HepG2 (cell line): ENCODE data around the gene LIMA1. TPM values are rescaled to one million over a fixed set of nuclear protein-coding genes. Genes with fewer than 3 reads are reported as not detected.

Experiments used
- ADNP ChIP-seq: sonication (generic); formaldehyde crosslinking; IDR thresholded peaks from 2 replicates; pipeline ENCODE4 v1.4.0; 2020; ENCODE audit warnings: missing genetic modification reagents
- ATAD3A ChIP-seq: sonication (generic); formaldehyde crosslinking; IDR thresholded peaks from 2 replicates; pipeline ENCODE4 v1.4.0; 2020; ENCODE audit warnings: missing genetic modification reagents
- FOXM1 ChIP-seq: sonication (generic); formaldehyde crosslinking; IDR thresholded peaks from 2 replicates; pipeline ENCODE4 v1.5.0; 2020; ENCODE audit warnings: missing genetic modification reagents
- HBP1 ChIP-seq: IDR thresholded peaks from 2 replicates; pipeline ENCODE4 v1.6.1; 2016; ENCODE audit warnings: low read depth, control low read depth
- HDAC1 ChIP-seq: sonication (generic); formaldehyde crosslinking; IDR thresholded peaks from 2 replicates; pipeline ENCODE4 v1.5.1; 2020; ENCODE audit warnings: mild to moderate bottlenecking, missing genetic modification reagents
- NCOA5 ChIP-seq: sonication (generic); formaldehyde crosslinking; IDR thresholded peaks from 2 replicates; pipeline ENCODE4 v1.4.0; 2020; ENCODE audit warnings: missing genetic modification reagents
- NFE2L2 ChIP-seq: fragments of 150-350 bp; IDR thresholded peaks from 2 replicates; pipeline ENCODE4 v1.6.1; 2014; ENCODE audit warnings: low read length
- NR2F6 ChIP-seq, 2 experiments: IDR thresholded peaks; 2 replicates each; pipeline ENCODE4 v1.6.1; 2016; ENCODE audit warnings: antibody characterized with exemption in 1 of 2, mild to moderate bottlenecking in 1 of 2
- PAWR ChIP-seq: sonication (generic); formaldehyde crosslinking; IDR thresholded peaks from 2 replicates; pipeline ENCODE4 v1.4.0; 2020; ENCODE audit warnings: missing genetic modification reagents, mild to moderate bottlenecking, borderline replicate concordance
- PAXIP1 ChIP-seq: sonication (generic); formaldehyde crosslinking; conservative IDR thresholded peaks from 2 replicates; pipeline ENCODE4 v1.4.0; 2020; ENCODE audit warnings: mild to moderate bottlenecking, missing genetic modification reagents, moderate library complexity
- RFX3 ChIP-seq: IDR thresholded peaks from 2 replicates; pipeline ENCODE4 v1.6.1; 2016; ENCODE audit warnings: missing biosample characterization, missing genetic modification reagents
- RFX5 ChIP-seq: IDR thresholded peaks from 2 replicates; pipeline ENCODE4 v1.6.1; 2011; ENCODE audit warnings: low read depth, low read length, improper control_type of control experiment
- RXRA ChIP-seq: sonication (generic); formaldehyde crosslinking; IDR thresholded peaks from 2 replicates; pipeline ENCODE4 v1.5.1; 2020; ENCODE audit warnings: missing genetic modification reagents
- SMYD3 ChIP-seq: sonication (generic); formaldehyde crosslinking; IDR thresholded peaks from 2 replicates; pipeline ENCODE4 v1.8.1; 2023; ENCODE audit warnings: mild to moderate bottlenecking, missing genetic modification reagents
- TAF1 ChIP-seq: sonication (generic); formaldehyde crosslinking; IDR thresholded peaks from 2 replicates; pipeline ENCODE4 v1.4.0; 2020; ENCODE audit warnings: missing genetic modification reagents
- TFDP1 ChIP-seq: IDR thresholded peaks from 2 replicates; pipeline ENCODE4 v1.6.1; 2016; ENCODE audit warnings: missing compliant biosample characterization, missing genetic modification reagents, borderline replicate concordance
- ZBTB7A ChIP-seq: sonication (generic); formaldehyde crosslinking; IDR thresholded peaks from 2 replicates; pipeline ENCODE4 v1.8.0; 2022; ENCODE audit warnings: mild to moderate bottlenecking, missing genetic modification reagents
- ZFAT ChIP-seq: sonication (generic); formaldehyde crosslinking; conservative IDR thresholded peaks from 2 replicates; pipeline ENCODE4 v1.8.1; 2023; ENCODE audit warnings: missing genetic modification reagents, inconsistent platforms
- ZFP82 ChIP-seq: sonication (generic); formaldehyde crosslinking; IDR thresholded peaks from 2 replicates; pipeline ENCODE4 v1.5.1; 2020; ENCODE audit warnings: mild to moderate bottlenecking, missing genetic modification reagents, borderline replicate concordance
- ZFY ChIP-seq: sonication (generic); formaldehyde crosslinking; IDR thresholded peaks from 2 replicates; pipeline ENCODE4 v1.4.0; 2020; ENCODE audit warnings: missing genetic modification reagents
- ZNF232 ChIP-seq: sonication (generic); formaldehyde crosslinking; IDR thresholded peaks from 2 replicates; pipeline ENCODE4 v1.4.0; 2020; ENCODE audit warnings: missing genetic modification reagents, borderline replicate concordance
- ZNF460 ChIP-seq: sonication (generic); formaldehyde crosslinking; IDR thresholded peaks from 2 replicates; pipeline ENCODE4 v1.5.1; 2020; ENCODE audit warnings: missing genetic modification reagents, mild to moderate bottlenecking, borderline replicate concordance
- ZNF672 ChIP-seq: sonication (generic); formaldehyde crosslinking; IDR thresholded peaks from 2 replicates; pipeline ENCODE4 v1.8.1; 2022; ENCODE audit warnings: missing genetic modification reagents
- ZNF737 ChIP-seq: sonication (generic); formaldehyde crosslinking; IDR thresholded peaks from 2 replicates; pipeline ENCODE4 v1.5.0; 2020; ENCODE audit warnings: missing genetic modification reagents, mild to moderate bottlenecking, borderline replicate concordance
- ZNF772 ChIP-seq: sonication (generic); formaldehyde crosslinking; IDR thresholded peaks from 2 replicates; pipeline ENCODE4 v1.5.0; 2020; ENCODE audit warnings: mild to moderate bottlenecking, missing genetic modification reagents
- ZSCAN29 ChIP-seq: sonication (generic); formaldehyde crosslinking; conservative IDR thresholded peaks from 2 replicates; pipeline ENCODE4 v1.4.0; 2020; ENCODE audit warnings: mild to moderate bottlenecking, missing genetic modification reagents
- polyA plus RNA-seq, 8 experiments: library from polyadenylated mRNA; depleted of rRNA in 3 of 8; stranded (reverse) in 7 of 8; unstranded in 1 of 8; fragments of >200 nt; fragmentation: Illumina TruSeq in 4 of 8; extraction: Trizol in 4 of 8; gene quantifications; 2 replicates each; pipeline versions ENCODE4 v1.2.1 to v1.2.3, GENCODE V29; 2011 to 2016; ENCODE audit warnings: low read depth in 4 of 8, missing spikeins in 1 of 8, mixed read lengths in 1 of 8; ENCODE audit not compliant: insufficient read depth in 1 of 8
- total RNA-seq, 5 experiments: library from RNA; depleted of rRNA; stranded (reverse); fragments of >200 nt; fragmentation: Illumina TruSeq; extraction: Trizol; gene quantifications; 2 replicates each; pipeline ENCODE4 v1.2.3, GENCODE V29; 2016; ENCODE audit warnings: low read depth in 1 of 5

LIMA1 gene
- total and polyA plus RNA-seq, 2 of the 13 experiments (the other 11 are each of a cell fraction or from before 2014, with no cell fraction given): 13.0 to 19.8 TPM

- no peak for TF ChIP-seq NFE2L2
- no peak for TF ChIP-seq RFX5
- no peak for TF ChIP-seq NR2F6 (IDR thresholded peaks at IDR 0.05)
- no peak for TF ChIP-seq NR2F6 (CRISPR knock-in tag; IDR thresholded peaks at IDR 0.05)
- TF ChIP-seq SMYD3: peak; percentile 36; the same call in 1 of the 2 replicates
- no peak for TF ChIP-seq RFX3 (CRISPR knock-in tag)
- no peak for TF ChIP-seq TFDP1 (CRISPR knock-in tag)
- no peak for TF ChIP-seq FOXM1 (CRISPR knock-in tag)
- no peak for TF ChIP-seq PAWR
- TF ChIP-seq RXRA: no peak; the same call in 1 of the 2 replicates
- TF ChIP-seq ZNF460 (CRISPR knock-in tag): no peak
- no peak for TF ChIP-seq ATAD3A (CRISPR knock-in tag)
- no peak for TF ChIP-seq ZFAT (CRISPR knock-in tag)
- TF ChIP-seq HBP1 (CRISPR knock-in tag): no peak
- no peak for TF ChIP-seq ZFP82
- no peak for TF ChIP-seq NCOA5 (CRISPR knock-in tag)
- no peak for TF ChIP-seq ZNF772
- no peak for TF ChIP-seq ZNF672
- TF ChIP-seq ZSCAN29 (CRISPR knock-in tag): no peak
- no peak for TF ChIP-seq ZBTB7A (CRISPR knock-in tag)
- no peak for TF ChIP-seq ZFY (CRISPR knock-in tag)
- TF ChIP-seq ZNF232 (CRISPR knock-in tag): no peak
- TF ChIP-seq ADNP (CRISPR knock-in tag): no peak
- 0 out of 2 replicates have a peak, but pooled peaks have one; percentile 34 for TF ChIP-seq HDAC1 (CRISPR knock-in tag)
- peak; percentile 86 for TF ChIP-seq PAXIP1 (CRISPR knock-in tag)
- TF ChIP-seq ZNF737 (CRISPR knock-in tag): no peak
- no peak for TF ChIP-seq TAF1 (CRISPR knock-in tag)
These were observed 95.0 kb downstream of the LIMA1 start (continued) for GRCh38 chr12:50188241-50188781.
